HT1080 (cell line): ENCODE data around the gene TCERG1L. TPM values are rescaled to one million over a fixed set of nuclear protein-coding genes. Genes with fewer than 3 reads are reported as not detected.
"Not testable (repeated sequence)": the region's sequence is repeated elsewhere in the genome, so short reads cannot be mapped to it uniquely, and the experiment has no call there.

Experiments
- DNase-seq: peaks from one replicate; pipeline ENCODE4 v3.0.0-alpha.2; 2015; ENCODE audit warnings: low read depth
- polyA plus RNA-seq, 2 experiments: library from polyadenylated mRNA; depleted of rRNA; stranded (reverse); fragments of >200 nt; gene quantifications; 2 replicates each; pipeline ENCODE4 v1.2.3, GENCODE V29; 2015
- total RNA-seq: library from RNA; depleted of rRNA; stranded (reverse); fragments of >200 nt; shearing (Covaris generic); gene quantifications from 2 replicates; pipeline ENCODE4 v1.2.3, GENCODE V29; 2014; rRNA removed

Gene TCERG1L
- total RNA-seq: not detected in 2 replicates
- polyA plus RNA-seq (2015; cell fraction: cytosol; rRNA removed): 0.05 and 0.10 TPM in 2 replicates
- 0.07 TPM in 1 of 2 replicates, not detected in the other for polyA plus RNA-seq (2015; cell fraction: nucleus; rRNA removed)

GRCh38 chr10:131311661-131312477, at the start of gene TCERG1L:
TCERG1L (minus strand) TSS chr10:131311721; CDS start chr10:131311635, 86 bp downstream.
- DNase-seq: no peak

GRCh38 chr10:131358741-131359442, 47.4 kb upstream of the TCERG1L start:
- DNase-seq: no peak

GRCh38 chr10:131356442-131356841, 44.9 kb upstream of the TCERG1L start:
- no peak for DNase-seq

- no peak for DNase-seq
These were observed 44.4 kb upstream of the TCERG1L start for GRCh38 chr10:131355881-131356280.

- DNase-seq: no peak
These were observed 43.5 kb upstream of the TCERG1L start for GRCh38 chr10:131355056-131355455.

GRCh38 chr10:131354380-131354779, 42.9 kb upstream of the TCERG1L start:
- no peak for DNase-seq

- DNase-seq: no peak
These were observed 41.3 kb upstream of the TCERG1L start for GRCh38 chr10:131352765-131353290.

GRCh38 chr10:131350660-131351059, 39.1 kb upstream of the TCERG1L start:
- no peak for DNase-seq

GRCh38 chr10:131350245-131350644, 38.7 kb upstream of the TCERG1L start:
- no peak for DNase-seq

- no peak for DNase-seq
These were observed 34.9 kb upstream of the TCERG1L start for GRCh38 chr10:131346456-131346855.

- DNase-seq: no peak
These were observed 34.2 kb upstream of the TCERG1L start for GRCh38 chr10:131345691-131346090.

GRCh38 chr10:131344747-131345146, 33.2 kb upstream of the TCERG1L start:
- no peak for DNase-seq

GRCh38 chr10:131337741-131338140, 26.2 kb upstream of the TCERG1L start:
- DNase-seq: no peak

GRCh38 chr10:131332821-131333220, 21.3 kb upstream of the TCERG1L start:
- DNase-seq: no peak

- no peak for DNase-seq
These were observed 12.4 kb upstream of the TCERG1L start for GRCh38 chr10:131323880-131324279.

GRCh38 chr10:131323025-131323424, 11.5 kb upstream of the TCERG1L start:
- no peak for DNase-seq

GRCh38 chr10:131322575-131322974, 11.1 kb upstream of the TCERG1L start:
- DNase-seq: not testable (repeated sequence)

- DNase-seq: no peak
These were observed 9.5 kb upstream of the TCERG1L start for GRCh38 chr10:131320860-131321604.

- DNase-seq: no peak
These were observed 7.3 kb upstream of the TCERG1L start for GRCh38 chr10:131318814-131319213.

GRCh38 chr10:131318291-131318690, 6.8 kb upstream of the TCERG1L start:
- no peak for DNase-seq

- DNase-seq: no peak
These were observed 5.0 kb upstream of the TCERG1L start for GRCh38 chr10:131316321-131317075.
